Erythroblast (primary cell): ENCODE data around the gene IRF5.
"Not testable (repeated sequence)": the region's sequence is repeated elsewhere in the genome, so short reads cannot be mapped to it uniquely, and the experiment has no call there.

ENCODE experiments used
- DNase-seq, 2 experiments: peaks; one replicate each; lab custom pipeline; 2025; lab: John Stamatoyannopoulos, UW
- GATA1 ChIP-seq: IDR thresholded peaks from 2 replicates; pipeline ENCODE4 v1.6.1; 2011; ENCODE audit warnings: low read depth, mild to moderate bottlenecking, control low read depth, low read length, moderate library complexity
- POLR2A ChIP-seq: IDR thresholded peaks from 2 replicates; pipeline ENCODE4 v1.6.1; 2011; ENCODE audit warnings: mild to moderate bottlenecking, low read length

IRF5 gene

GRCh38 chr7:128934361-128935341 lies 3.1 kb upstream of the IRF5 start:
- DNase-seq: no peak
- TF ChIP-seq POLR2A: no peak

GRCh38 chr7:128935342-128935730 lies 2.4 kb upstream of the IRF5 start:
- DNase-seq: no peak
- TF ChIP-seq POLR2A (no peak), GATA1 (no peak)

- no peak for DNase-seq
- TF ChIP-seq POLR2A: no peak
- TF ChIP-seq GATA1: no peak
These were observed 929 bp upstream of the IRF5 start for GRCh38 chr7:128936798-128937197.

GRCh38 chr7:128937271-128937646 lies 468 bp upstream of the IRF5 start:
- TF ChIP-seq POLR2A: no peak
- TF ChIP-seq GATA1: no peak
- DNase-seq: no peak

- TF ChIP-seq GATA1 (no peak), POLR2A (no peak)
- no peak for DNase-seq
These were observed 882 bp downstream of the IRF5 start for GRCh38 chr7:128938544-128939074.

- no peak for TF ChIP-seq GATA1
- no peak for TF ChIP-seq POLR2A
- no peak for DNase-seq
These were observed 1.5 kb downstream of the IRF5 start for GRCh38 chr7:128939075-128939860.

- DNase-seq: no peak
- no peak for TF ChIP-seq GATA1
- no peak for TF ChIP-seq POLR2A
These were observed 2.2 kb downstream of the IRF5 start for GRCh38 chr7:128939861-128940410.

- no peak for DNase-seq
- no peak for TF ChIP-seq POLR2A
- no peak for TF ChIP-seq GATA1
These were observed 3.0 kb downstream of the IRF5 start for GRCh38 chr7:128940494-128941322.

- TF ChIP-seq POLR2A (no peak), GATA1 (no peak)
- DNase-seq: no peak
These were observed 3.7 kb downstream of the IRF5 start for GRCh38 chr7:128941323-128941890.

GRCh38 chr7:128941946-128942526 lies 4.3 kb downstream of the IRF5 start:
- no peak for TF ChIP-seq POLR2A
- TF ChIP-seq GATA1: no peak
- DNase-seq: no peak

GRCh38 chr7:128943251-128943650 lies 5.5 kb downstream of the IRF5 start:
- DNase-seq: not testable (repeated sequence)

- TF ChIP-seq GATA1 (no peak), POLR2A (no peak)
- no peak for DNase-seq
These were observed 6.9 kb downstream of the IRF5 start for GRCh38 chr7:128944487-128945236.
